ENCODE data around the gene SLC35B4. TPM values are rescaled to one million over a fixed set of nuclear protein-coding genes. Genes with fewer than 3 reads are reported as not detected.
A peak's percentile ranks its signal among the peaks of the same experiment; 100 is the strongest.

The SLC35B4 gene, protein sequence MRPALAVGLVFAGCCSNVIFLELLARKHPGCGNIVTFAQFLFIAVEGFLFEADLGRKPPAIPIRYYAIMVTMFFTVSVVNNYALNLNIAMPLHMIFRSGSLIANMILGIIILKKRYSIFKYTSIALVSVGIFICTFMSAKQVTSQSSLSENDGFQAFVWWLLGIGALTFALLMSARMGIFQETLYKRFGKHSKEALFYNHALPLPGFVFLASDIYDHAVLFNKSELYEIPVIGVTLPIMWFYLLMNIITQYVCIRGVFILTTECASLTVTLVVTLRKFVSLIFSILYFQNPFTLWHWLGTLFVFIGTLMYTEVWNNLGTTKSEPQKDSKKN
- polyA plus RNA-seq (2011; rRNA removed) (25.1 and 27.3 TPM in 2 replicates), polyA minus RNA-seq (2011; rRNA and poly(A)+ RNA removed) (24.9 and 35.9 TPM in 2 replicates)

DNA sequence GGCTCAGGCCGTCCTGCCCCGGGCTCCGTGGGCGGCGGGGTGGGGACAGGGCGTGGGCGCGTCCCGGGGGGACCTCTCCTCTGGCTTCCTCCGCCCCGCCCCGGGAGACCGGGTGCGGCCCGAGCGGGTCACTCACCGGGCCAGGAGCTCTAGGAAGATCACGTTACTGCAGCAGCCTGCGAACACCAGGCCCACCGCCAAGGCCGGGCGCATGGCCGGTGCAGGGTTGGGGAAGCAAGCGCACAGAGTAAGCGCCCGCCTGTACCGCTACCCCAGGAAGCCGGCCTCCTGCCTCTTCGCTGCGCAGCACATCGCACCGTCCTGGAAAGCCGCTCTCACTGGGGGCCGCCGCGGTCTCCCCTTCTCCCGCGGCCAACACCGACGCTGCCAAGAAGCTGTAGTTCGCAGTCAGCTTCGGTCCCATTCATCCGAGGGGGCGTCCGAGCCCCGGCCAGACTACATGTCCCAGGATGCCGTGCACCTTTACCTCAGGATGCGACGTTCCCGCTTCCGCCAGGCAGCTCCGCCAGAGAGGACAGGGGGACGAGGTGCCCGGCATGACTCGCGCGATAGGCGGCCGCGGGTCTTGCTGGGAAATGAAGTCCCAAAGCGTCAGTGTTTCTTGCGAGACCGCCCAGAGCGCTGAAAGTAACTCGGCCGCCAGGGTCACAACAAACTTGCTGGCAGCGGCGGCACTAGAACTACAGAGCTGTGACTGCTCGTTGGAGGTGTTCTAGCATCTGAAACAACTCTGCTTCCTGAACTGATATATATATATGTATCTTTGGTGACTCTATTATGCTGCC, at the start of gene SLC35B4:
TSS of gene SLC35B4 (minus strand) at position 392 of the 806 bp plus-strand sequence. CDS start at position 213, 179 bp downstream.
- Histone ChIP-seq H3K27me3 (ENCODE audit: control insufficient read depth, insufficient read depth, low read length) (no peaks in the 10 kb centered on the region), H3K36me3 (ENCODE audit: control insufficient read depth, insufficient read depth, low read length) (no peaks in the 10 kb centered on the region), H3K4me3 (ENCODE audit: low read depth, low read length) (peak within 1 kb of the TSS; percentile 63)
- DNase-seq (ENCODE audit: low read depth), result peak; percentile 84
- POLR2A ChIA-PET, result no interaction called here
- CTCF ChIA-PET, result interaction anchor here (0.9 to 2.3 kb wide), 6 partner anchors 14 to 146 kb away, joined by 3 to 13 read pairs (median 5); no protein-coding TSS in a partner anchor
- TF ChIP-seq, protein P1, sequence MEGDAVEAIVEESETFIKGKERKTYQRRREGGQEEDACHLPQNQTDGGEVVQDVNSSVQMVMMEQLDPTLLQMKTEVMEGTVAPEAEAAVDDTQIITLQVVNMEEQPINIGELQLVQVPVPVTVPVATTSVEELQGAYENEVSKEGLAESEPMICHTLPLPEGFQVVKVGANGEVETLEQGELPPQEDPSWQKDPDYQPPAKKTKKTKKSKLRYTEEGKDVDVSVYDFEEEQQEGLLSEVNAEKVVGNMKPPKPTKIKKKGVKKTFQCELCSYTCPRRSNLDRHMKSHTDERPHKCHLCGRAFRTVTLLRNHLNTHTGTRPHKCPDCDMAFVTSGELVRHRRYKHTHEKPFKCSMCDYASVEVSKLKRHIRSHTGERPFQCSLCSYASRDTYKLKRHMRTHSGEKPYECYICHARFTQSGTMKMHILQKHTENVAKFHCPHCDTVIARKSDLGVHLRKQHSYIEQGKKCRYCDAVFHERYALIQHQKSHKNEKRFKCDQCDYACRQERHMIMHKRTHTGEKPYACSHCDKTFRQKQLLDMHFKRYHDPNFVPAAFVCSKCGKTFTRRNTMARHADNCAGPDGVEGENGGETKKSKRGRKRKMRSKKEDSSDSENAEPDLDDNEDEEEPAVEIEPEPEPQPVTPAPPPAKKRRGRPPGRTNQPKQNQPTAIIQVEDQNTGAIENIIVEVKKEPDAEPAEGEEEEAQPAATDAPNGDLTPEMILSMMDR (IDR thresholded peaks at IDR 0.05; ENCODE audit: insufficient read depth, low read depth, low read length), result peak; percentile 43

DNA sequence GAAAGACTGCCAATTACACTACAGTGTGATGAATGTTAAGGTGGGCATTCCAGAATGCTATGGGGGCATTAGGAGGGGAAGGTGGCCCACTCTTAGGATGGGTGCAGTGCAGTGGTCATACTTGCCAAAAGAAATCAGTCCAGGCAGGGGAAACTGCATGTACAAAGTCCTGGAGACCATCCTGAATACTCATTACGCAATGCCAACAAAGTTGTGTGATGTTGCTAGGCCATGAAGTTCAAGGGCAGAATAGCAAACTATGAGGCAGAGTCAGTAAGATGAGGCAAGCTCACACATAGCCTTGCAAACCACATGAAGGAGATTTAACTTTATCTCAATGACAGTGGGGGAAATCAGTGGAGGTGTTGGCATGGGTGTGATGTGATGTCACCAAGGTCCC, 49.8 kb upstream of the SLC35B4 start:
- no peak for DNase-seq (ENCODE audit: low read depth)
- TF ChIP-seq, protein P1 (IDR thresholded peaks at IDR 0.05; ENCODE audit: insufficient read depth, low read depth, low read length), result no peak
- no peaks in the 10 kb centered on the region; the same call in 1 of the 2 replicates for H3K27me3 ChIP-seq (ENCODE audit: control insufficient read depth, insufficient read depth, low read length)
- no peaks in the 10 kb centered on the region for H3K36me3 ChIP-seq (ENCODE audit: control insufficient read depth, insufficient read depth, low read length)
- ChIA-PET CTCF (no interaction called here), POLR2A (no interaction called here)
- H3K4me3 ChIP-seq (ENCODE audit: low read depth, low read length), result no peak overlapping the region

DNA sequence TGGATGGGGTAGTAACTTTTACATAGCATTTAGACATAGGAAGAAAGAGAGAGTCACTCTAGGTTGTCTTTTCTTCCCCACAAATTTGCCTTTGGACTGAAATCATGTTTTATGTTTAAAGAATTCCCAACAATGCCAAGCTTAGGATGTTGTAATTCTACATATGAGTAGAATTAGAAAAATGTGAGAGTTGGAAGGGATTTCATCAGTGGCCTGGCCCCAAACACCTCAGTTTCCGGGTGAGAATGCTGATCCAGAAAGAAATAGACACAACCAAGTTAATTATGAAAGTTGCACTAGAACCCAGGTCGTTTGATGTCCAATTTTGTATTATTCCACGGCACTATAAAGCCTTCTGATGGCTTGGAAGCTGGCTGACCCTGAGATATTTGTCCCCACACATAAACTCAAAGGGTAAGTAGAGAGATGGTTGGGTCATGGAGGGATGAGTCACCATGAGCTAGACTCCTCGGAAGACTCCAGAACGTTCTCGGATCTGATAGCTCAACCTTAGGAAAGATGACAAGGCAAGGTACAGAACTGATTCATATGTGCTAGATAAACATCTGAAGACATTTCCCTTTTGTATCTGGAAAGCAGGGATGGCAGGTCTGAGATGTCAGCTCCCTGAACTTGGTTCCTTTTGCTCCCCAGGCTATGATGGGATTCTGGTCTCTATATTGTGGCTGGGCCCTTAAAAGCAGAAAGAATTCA, 48.8 kb upstream of the SLC35B4 start:
- POLR2A ChIA-PET, result no interaction called here
- CTCF ChIA-PET, result interaction anchor here (0.5 to 1.4 kb wide), 6 partner anchors 55 to 245 kb away, joined by 3 to 6 read pairs (median 3); no protein-coding TSS in a partner anchor
- Histone ChIP-seq H3K36me3 (ENCODE audit: control insufficient read depth, insufficient read depth, low read length) (no peaks in the 10 kb centered on the region), H3K4me3 (ENCODE audit: low read depth, low read length) (no peak overlapping the region), H3K27me3 (ENCODE audit: control insufficient read depth, insufficient read depth, low read length) (no peaks in the 10 kb centered on the region)
- TF ChIP-seq, protein P1 (IDR thresholded peaks at IDR 0.05; ENCODE audit: insufficient read depth, low read depth, low read length), result no peak
- peak; percentile 11 for DNase-seq (ENCODE audit: low read depth)

DNA sequence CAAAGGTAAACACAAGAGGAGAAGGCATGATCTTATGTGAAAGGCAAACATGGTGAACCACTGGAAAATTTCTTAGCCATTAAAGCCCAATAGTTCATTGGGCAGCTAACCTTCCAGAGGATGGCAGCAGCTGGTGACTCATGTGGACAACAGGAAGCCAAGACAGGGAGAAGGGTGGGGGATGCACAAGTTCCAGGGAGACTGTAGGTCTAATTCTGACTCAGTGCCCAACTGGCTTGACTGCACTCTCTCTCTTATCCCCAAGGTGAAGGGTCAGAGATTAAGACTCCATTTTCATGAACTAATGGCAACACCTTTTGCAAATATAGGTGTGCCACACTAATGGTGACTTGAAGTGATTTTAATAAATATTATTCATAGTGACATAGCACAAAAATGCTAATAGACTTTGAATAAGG, 47.9 kb upstream of the SLC35B4 start:
- Histone ChIP-seq H3K4me3 (ENCODE audit: low read depth, low read length) (no peak overlapping the region), H3K36me3 (ENCODE audit: control insufficient read depth, insufficient read depth, low read length) (no peaks in the 10 kb centered on the region), H3K27me3 (ENCODE audit: control insufficient read depth, insufficient read depth, low read length) (no peaks in the 10 kb centered on the region)
- CTCF ChIA-PET, result interaction anchor here (1.0 to 1.4 kb wide), 3 partner anchors 66 to 223 kb away, joined by 3 to 4 read pairs (median 3); no protein-coding TSS in a partner anchor
- no peak for DNase-seq (ENCODE audit: low read depth)
- TF ChIP-seq, protein P1 (IDR thresholded peaks at IDR 0.05; ENCODE audit: insufficient read depth, low read depth, low read length), result no peak
- POLR2A ChIA-PET, result no interaction called here
